MM.1S (cell line): ENCODE measurements around the gene GPC3.

Experiments
- DNase-seq: peaks from one replicate; pipeline ENCODE4 v3.0.0-alpha.2; 2015
- H2AFZ ChIP-seq: fragments of 300-600 bp; sonication (generic); 2 replicates; pipeline ENCODE4 v1.6.0; 2016; ENCODE audit warnings: antibody characterized with exemption, low read length
- H3F3A ChIP-seq: fragments of 300-600 bp; sonication (generic); 2 replicates; pipeline ENCODE4 v1.6.1; 2016; ENCODE audit warnings: mild to moderate bottlenecking, antibody characterized with exemption, low read length, moderate library complexity, mixed read lengths; ENCODE audit not compliant: insufficient read depth
- H3K27ac ChIP-seq: fragments of 300-600 bp; sonication (generic); 2 replicates; pipeline ENCODE4 v1.5.1; 2016; ENCODE audit warnings: mild to moderate bottlenecking, low read length
- H3K27me3 ChIP-seq: fragments of 300-600 bp; sonication (generic); replicated peaks from 2 replicates; pipeline ENCODE4 v1.6.0; 2016; ENCODE audit warnings: low read length; ENCODE audit not compliant: insufficient read depth
- H3K36me3 ChIP-seq: fragments of 300-600 bp; sonication (generic); replicated peaks from 2 replicates; pipeline ENCODE4 v1.6.1; 2016; ENCODE audit warnings: mild to moderate bottlenecking, low read length, mixed read lengths; ENCODE audit not compliant: insufficient read depth
- H3K4me1 ChIP-seq: fragments of 300-600 bp; sonication (generic); 2 replicates; pipeline ENCODE4 v1.6.1; 2016; ENCODE audit warnings: low read length, mixed read lengths
- H3K4me2 ChIP-seq: fragments of 300-600 bp; sonication (generic); 2 replicates; pipeline ENCODE4 v1.6.0; 2016; ENCODE audit warnings: low read depth, low read length
- H3K4me3 ChIP-seq: fragments of 300-600 bp; sonication (generic); 2 replicates; pipeline ENCODE4 v1.5.1; 2016; ENCODE audit warnings: low read length, mixed read lengths
- H3K79me2 ChIP-seq: fragments of 300-600 bp; sonication (generic); 2 replicates; pipeline ENCODE4 v1.6.1; 2016; ENCODE audit warnings: mixed run types, low read length, mixed read lengths
- H3K9ac ChIP-seq: fragments of 300-600 bp; sonication (generic); 2 replicates; pipeline ENCODE4 v1.6.1; 2016; ENCODE audit warnings: low read length, mixed read lengths
- H3K9me2 ChIP-seq: fragments of 300-600 bp; sonication (generic); replicated peaks from 2 replicates; pipeline ENCODE4 v1.6.1; 2016; ENCODE audit warnings: mild to moderate bottlenecking, low read length, mixed read lengths; ENCODE audit not compliant: insufficient read depth
- H3K9me3 ChIP-seq: fragments of 300-600 bp; sonication (generic); replicated peaks from 2 replicates; pipeline ENCODE4 v1.6.1; 2016; ENCODE audit warnings: mild to moderate bottlenecking, low read length, mixed read lengths; ENCODE audit not compliant: insufficient read depth
- H4K20me1 ChIP-seq: fragments of 300-600 bp; sonication (generic); 2 replicates; pipeline ENCODE4 v1.6.1; 2016; ENCODE audit warnings: mild to moderate bottlenecking, low read length, moderate library complexity, mixed read lengths; ENCODE audit not compliant: insufficient read depth
- EZH2 ChIP-seq: fragments of 300-600 bp; sonication (generic); optimal IDR thresholded peaks from 2 replicates; pipeline ENCODE3; 2017; ENCODE audit warnings: low read depth, mild to moderate bottlenecking, antibody characterized with exemption, low read length, mixed read lengths
- EZH2phosphoT487 ChIP-seq: fragments of 300-600 bp; sonication (generic); IDR thresholded peaks from 2 replicates; pipeline ENCODE4 v1.6.1; 2018; ENCODE audit warnings: antibody characterized with exemption, low read length
- TF ChIP-seq, protein P1 (sequence below): fragments of 300-600 bp; sonication (generic); IDR thresholded peaks from 2 replicates; pipeline ENCODE4 v1.5.1; 2016; ENCODE audit warnings: antibody characterized with exemption, low read length, mixed read lengths

The GPC3 gene

DNA sequence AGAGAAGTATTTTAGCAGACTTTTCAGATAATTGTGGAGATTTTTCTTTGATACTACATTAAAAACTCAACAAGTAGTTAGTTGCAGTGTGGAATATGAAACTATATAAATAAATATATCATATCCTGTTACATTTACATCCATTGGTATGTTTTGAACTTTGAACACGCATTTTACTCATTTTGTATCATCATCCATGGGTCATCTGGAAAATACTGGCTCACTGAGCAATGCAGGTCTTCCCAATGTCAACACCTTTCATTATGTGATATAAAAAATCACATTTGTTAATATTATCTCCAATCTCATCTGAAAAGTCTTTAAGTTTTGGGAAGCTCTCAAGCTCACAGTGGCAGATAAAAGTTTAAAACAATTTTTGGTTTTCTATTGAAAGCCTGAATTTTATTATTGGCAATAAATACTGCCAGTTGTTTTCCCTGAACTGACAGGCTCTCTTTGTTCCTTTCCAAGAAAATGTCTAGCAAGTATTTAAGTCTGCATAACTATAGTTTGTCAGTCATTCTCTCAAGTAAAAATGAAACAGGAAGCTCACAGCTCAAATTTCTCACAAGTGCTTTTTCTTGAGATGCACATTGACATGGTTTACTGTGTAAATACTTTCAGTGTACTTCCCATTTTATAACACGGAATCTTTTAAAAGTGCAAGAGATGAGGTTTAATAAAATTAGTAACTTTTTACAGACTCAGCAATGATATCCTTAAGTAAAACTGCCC lies 386.6 kb downstream of the GPC3 start:
- Histone ChIP-seq H3K79me2 (no peaks in the 10 kb centered on the region), H3K9ac (no peak overlapping the region), H3K9me2 (no peaks in the 10 kb centered on the region), H3K4me3 (no peak overlapping the region), H4K20me1 (no peaks in the 10 kb centered on the region), H3K9me3 (no peaks in the 10 kb centered on the region), H3F3A (no peaks in the 10 kb centered on the region), H3K4me2 (peak overlapping the region; percentile 23), H3K27me3 (no peaks in the 10 kb centered on the region), H3K36me3 (no peaks in the 10 kb centered on the region), H3K27ac (peak overlapping the region; percentile 20; the same call in 1 of the 2 replicates), H3K4me1 (peaks cover 12% of the 10 kb centered on the region), H2AFZ (peak overlapping the region; percentile 68)
- peak; percentile 57 for DNase-seq
- TF ChIP-seq, protein P1, sequence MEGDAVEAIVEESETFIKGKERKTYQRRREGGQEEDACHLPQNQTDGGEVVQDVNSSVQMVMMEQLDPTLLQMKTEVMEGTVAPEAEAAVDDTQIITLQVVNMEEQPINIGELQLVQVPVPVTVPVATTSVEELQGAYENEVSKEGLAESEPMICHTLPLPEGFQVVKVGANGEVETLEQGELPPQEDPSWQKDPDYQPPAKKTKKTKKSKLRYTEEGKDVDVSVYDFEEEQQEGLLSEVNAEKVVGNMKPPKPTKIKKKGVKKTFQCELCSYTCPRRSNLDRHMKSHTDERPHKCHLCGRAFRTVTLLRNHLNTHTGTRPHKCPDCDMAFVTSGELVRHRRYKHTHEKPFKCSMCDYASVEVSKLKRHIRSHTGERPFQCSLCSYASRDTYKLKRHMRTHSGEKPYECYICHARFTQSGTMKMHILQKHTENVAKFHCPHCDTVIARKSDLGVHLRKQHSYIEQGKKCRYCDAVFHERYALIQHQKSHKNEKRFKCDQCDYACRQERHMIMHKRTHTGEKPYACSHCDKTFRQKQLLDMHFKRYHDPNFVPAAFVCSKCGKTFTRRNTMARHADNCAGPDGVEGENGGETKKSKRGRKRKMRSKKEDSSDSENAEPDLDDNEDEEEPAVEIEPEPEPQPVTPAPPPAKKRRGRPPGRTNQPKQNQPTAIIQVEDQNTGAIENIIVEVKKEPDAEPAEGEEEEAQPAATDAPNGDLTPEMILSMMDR = no peak
- TF ChIP-seq EZH2phosphoT487 = no peak
- no peak for TF ChIP-seq EZH2

DNA sequence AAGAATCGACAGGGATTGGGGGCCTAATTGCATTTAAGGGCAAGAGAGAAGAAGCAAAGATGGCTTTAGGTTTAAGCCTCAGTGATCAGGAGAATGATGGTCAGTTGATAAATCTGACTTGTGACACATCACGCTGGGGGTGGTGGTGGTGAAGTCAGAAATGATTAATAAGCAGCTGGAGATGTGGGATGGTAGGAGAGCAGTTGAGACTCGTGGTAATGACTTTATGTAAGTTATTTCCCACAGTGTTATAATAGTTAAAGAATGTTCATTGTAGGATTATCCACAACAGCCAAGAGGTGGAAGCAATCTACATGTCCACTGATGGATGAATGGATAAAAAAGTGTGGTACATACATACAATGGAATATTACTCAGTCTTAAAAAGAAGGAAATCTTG lies 391.2 kb downstream of the GPC3 start:
- no peak overlapping the region for H3K9ac ChIP-seq
- no peaks in the 10 kb centered on the region for H3K9me3 ChIP-seq
- TF ChIP-seq EZH2 (no peak), EZH2phosphoT487 (no peak)
- TF ChIP-seq, protein P1 = no peak
- no peak overlapping the region for H3K27ac ChIP-seq
- no peaks in the 10 kb centered on the region for H3K79me2 ChIP-seq
- no peaks in the 10 kb centered on the region for H3K9me2 ChIP-seq
- no peaks in the 10 kb centered on the region for H3F3A ChIP-seq
- H3K36me3 ChIP-seq = no peaks in the 10 kb centered on the region
- no peak for DNase-seq
- no peaks in the 10 kb centered on the region for H3K27me3 ChIP-seq
- no peak overlapping the region for H3K4me3 ChIP-seq
- H3K4me1 ChIP-seq = peaks cover 14% of the 10 kb centered on the region
- no peak overlapping the region for H2AFZ ChIP-seq
- no peak overlapping the region for H3K4me2 ChIP-seq
- no peaks in the 10 kb centered on the region for H4K20me1 ChIP-seq

DNA sequence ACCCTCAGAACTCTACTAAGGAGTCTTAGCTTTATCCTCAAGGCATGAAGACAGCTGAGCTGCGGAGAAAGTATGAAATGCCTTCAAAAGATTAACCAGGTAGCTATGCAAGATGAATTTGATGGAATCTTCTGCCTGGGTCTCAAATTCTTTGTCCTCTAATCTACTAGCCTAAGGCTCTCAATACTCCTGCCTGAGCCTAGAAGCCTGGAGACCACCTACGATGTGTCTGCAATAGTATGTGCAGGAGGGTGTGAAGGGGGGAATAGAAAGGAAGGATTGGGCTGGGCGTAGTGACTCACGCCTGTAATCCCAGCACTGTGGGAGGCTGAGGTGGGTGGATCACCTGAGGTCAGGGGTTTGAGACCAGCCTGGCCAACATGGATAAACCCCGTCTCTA lies 391.9 kb downstream of the GPC3 start:
- TF ChIP-seq, protein P1 = no peak
- no peak for TF ChIP-seq EZH2phosphoT487
- no peak for TF ChIP-seq EZH2
- Histone ChIP-seq H3K36me3 (no peaks in the 10 kb centered on the region), H3K9me3 (no peaks in the 10 kb centered on the region), H3K9me2 (no peaks in the 10 kb centered on the region), H2AFZ (no peak overlapping the region), H3K79me2 (no peaks in the 10 kb centered on the region), H3K27me3 (no peaks in the 10 kb centered on the region), H3F3A (no peaks in the 10 kb centered on the region), H3K27ac (no peak overlapping the region), H3K4me3 (no peak overlapping the region), H3K4me1 (peaks cover 9% of the 10 kb centered on the region), H4K20me1 (no peaks in the 10 kb centered on the region), H3K4me2 (no peak overlapping the region), H3K9ac (no peak overlapping the region)
- DNase-seq = no peak
